ENCODE results near the gene BMP6. TPM values are rescaled to one million over a fixed set of nuclear protein-coding genes. Genes with fewer than 3 reads are reported as not detected.
A peak's percentile ranks its signal among the peaks of the same experiment; 100 is the strongest.
"Not testable (repeated sequence)": the region's sequence is repeated elsewhere in the genome, so short reads cannot be mapped to it uniquely, and the experiment has no call there.

The BMP6 gene
- total and polyA plus RNA-seq, 4 experiments from 2014 or later: 0.06 TPM; not detected in 3

DNA sequence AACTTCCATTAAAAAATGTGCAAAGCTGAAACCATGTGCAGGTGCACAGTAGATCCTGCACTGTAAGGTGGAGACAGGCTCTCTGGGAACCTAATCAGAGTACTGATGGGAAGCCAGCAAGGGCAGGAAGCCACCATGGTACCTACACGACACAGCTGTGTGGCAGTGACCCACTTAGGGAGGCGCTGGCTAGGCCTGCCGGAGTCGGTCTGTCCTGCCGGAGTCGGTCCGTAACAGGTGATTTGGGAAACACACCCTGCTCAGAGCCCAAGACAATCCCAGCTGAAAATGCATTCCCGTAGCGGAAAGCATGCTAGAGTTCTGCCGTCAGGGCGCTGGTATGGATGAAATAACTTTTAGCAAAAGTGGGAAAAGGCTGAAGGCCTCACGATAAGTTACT lies 167.4 kb downstream of the BMP6 start:
- H3K4me1 ChIP-seq (ENCODE audit: insufficient read depth, low read length): no peaks in the 10 kb centered on the region
- Mint-ChIP-seq H3K27me3 (no peaks in the 10 kb centered on the region), H3K4me1 (peaks cover 0 to 2% (median under 1%) of the 10 kb centered on the region in 4 donors), H3K4me3 (no peak overlapping the region), H3K9me3 (no peaks in the 10 kb centered on the region), H3K27ac (no peak overlapping the region), H3K36me3 (peaks cover 46 to 82% of the 10 kb centered on the region in 2 donors)
- ChIA-PET CTCF (ENCODE audit: partially characterized antibody) (no interaction called here), POLR2A (ENCODE audit: partially characterized antibody) (no interaction called here)
- no peak for DNase-seq
- H3K36me3 ChIP-seq (ENCODE audit: insufficient read depth, low read length): peaks cover 35% of the 10 kb centered on the region
- H3K9me3 ChIP-seq (ENCODE audit: control insufficient read depth in 1 of 2, low read length in 2 of 2): no peaks in the 10 kb centered on the region
- intact Hi-C loops (cut with micrococcal nuclease): no loop called here
- no peak overlapping the region for H3K4me3 ChIP-seq (ENCODE audit: low read length in 2 of 2)
- H3K27ac ChIP-seq (ENCODE audit: low read depth, low read length): no peak overlapping the region
- H3K27me3 ChIP-seq (ENCODE audit: insufficient read depth, low read length): no peaks in the 10 kb centered on the region

DNA sequence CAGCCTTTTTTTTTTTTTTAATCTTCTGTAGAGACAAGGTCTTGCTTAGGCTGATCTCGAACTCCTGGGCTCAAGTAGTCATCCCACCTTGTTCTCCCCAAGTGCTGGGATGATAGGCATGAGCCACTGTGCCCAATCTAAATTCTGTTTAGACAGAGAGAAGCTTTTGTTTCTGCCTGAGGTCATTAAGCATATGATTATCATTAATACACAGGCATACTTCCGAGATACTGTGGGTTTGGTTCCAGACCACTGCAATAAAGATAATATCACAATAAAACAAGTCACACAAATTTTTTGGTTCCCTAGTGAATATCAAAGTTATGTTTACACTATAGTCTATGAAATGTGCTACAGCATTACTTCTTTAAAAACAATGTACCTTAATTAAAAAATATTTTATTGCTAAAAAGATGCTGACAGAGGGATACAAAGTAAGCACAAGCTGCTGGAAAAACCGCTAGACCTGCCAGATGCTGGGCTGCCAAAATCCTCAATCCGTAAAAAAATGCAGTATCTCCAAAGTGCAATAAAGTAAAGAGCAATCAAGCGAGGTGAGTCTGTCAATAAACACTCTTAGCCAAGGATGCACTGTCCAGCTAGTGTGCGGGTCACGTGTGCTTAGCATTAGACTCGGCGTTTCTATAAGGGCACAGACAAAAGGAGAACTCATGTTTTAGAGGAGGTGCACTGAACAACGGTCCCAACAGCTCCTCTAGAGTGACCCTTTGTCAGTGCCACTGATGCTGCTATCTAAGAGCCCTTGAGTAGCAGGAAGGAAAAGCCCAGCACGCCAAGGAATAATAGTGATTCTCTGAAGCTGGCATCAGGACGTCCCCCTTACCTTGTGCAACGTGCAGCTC lies 168.6 kb downstream of the BMP6 start:
- ChIA-PET CTCF (ENCODE audit: partially characterized antibody) (no interaction called here), POLR2A (ENCODE audit: partially characterized antibody) (no interaction called here)
- Histone ChIP-seq H3K4me3 (ENCODE audit: low read length in 2 of 2) (no peak overlapping the region), H3K36me3 (ENCODE audit: insufficient read depth, low read length) (peaks cover 26% of the 10 kb centered on the region), H3K9me3 (ENCODE audit: control insufficient read depth in 1 of 2, low read length in 2 of 2) (no peaks in the 10 kb centered on the region), H3K4me1 (ENCODE audit: insufficient read depth, low read length) (no peaks in the 10 kb centered on the region), H3K27me3 (ENCODE audit: insufficient read depth, low read length) (no peaks in the 10 kb centered on the region), H3K27ac (ENCODE audit: low read depth, low read length) (no peak overlapping the region)
- Mint-ChIP-seq H3K27ac (peak overlapping the region in 1 of 7 donors; percentile 52), H3K4me1 (peaks cover 0 to 2% (median under 1%) of the 10 kb centered on the region in 4 donors), H3K36me3 (peaks cover 49 to 83% of the 10 kb centered on the region in 2 donors), H3K27me3 (no peaks in the 10 kb centered on the region), H3K9me3 (no peaks in the 10 kb centered on the region), H3K4me3 (no peak overlapping the region)
- intact Hi-C loops (cut with micrococcal nuclease): no loop called here
- no peak for DNase-seq

DNA sequence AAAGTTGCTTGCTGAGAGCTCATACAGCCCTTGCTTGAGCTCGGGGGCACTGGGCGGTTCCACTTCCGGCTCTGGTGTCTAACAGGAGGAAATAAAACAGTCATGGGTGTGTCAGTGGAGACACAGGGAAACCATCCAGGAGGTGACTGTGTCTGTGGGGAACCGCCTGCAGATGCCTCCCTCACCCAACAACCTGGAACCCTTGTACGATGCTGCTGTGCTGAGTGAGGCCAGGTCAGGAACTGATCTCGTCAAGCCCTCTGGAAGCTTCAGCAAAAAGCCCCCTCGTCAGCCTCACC lies 169.2 kb downstream of the BMP6 start:
- peaks cover 20% of the 10 kb centered on the region for H3K36me3 ChIP-seq (ENCODE audit: insufficient read depth, low read length)
- DNase-seq: no peak
- no peak overlapping the region for H3K4me3 ChIP-seq (ENCODE audit: low read length in 2 of 2)
- intact Hi-C loops (cut with micrococcal nuclease): no loop called here
- H3K27ac ChIP-seq (ENCODE audit: low read depth, low read length): no peak overlapping the region
- Mint-ChIP-seq H3K9me3 (no peaks in the 10 kb centered on the region), H3K4me3 (no peak overlapping the region), H3K27ac (no peak overlapping the region), H3K4me1 (peaks cover 0 to 2% (median under 1%) of the 10 kb centered on the region in 4 donors), H3K27me3 (no peaks in the 10 kb centered on the region), H3K36me3 (peaks cover 49 to 80% of the 10 kb centered on the region in 2 donors)
- ChIA-PET CTCF (ENCODE audit: partially characterized antibody) (no interaction called here), POLR2A (ENCODE audit: partially characterized antibody) (no interaction called here)
- no peaks in the 10 kb centered on the region for H3K4me1 ChIP-seq (ENCODE audit: insufficient read depth, low read length)
- no peaks in the 10 kb centered on the region for H3K9me3 ChIP-seq (ENCODE audit: control insufficient read depth in 1 of 2, low read length in 2 of 2)
- no peaks in the 10 kb centered on the region for H3K27me3 ChIP-seq (ENCODE audit: insufficient read depth, low read length)

DNA sequence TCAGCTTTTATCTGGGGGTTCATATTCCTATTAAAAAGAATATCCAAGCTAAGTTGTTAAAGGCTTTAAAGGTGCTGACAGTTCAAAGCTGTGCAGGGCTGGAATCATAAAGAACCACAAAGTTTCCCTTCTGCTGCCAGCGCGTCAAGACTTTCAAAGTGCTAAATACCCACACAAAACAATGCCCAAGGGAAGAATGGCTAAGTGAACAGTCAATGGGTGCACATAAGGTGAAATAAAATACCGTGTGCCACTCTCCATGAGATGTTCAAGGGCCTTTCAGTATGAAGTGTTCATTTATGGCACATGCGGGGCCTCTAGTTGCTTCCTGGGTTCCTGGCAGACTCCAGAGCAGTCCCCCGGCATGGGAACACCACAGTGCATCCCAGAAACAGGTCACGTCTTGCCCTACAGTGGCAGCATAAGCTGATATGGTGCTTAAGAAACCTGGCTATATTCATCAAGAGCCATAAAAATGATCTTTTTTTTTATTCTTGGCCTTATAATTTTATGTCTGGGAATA lies 170.6 kb downstream of the BMP6 start:
- Histone ChIP-seq H3K4me1 (ENCODE audit: insufficient read depth, low read length) (no peaks in the 10 kb centered on the region), H3K9me3 (ENCODE audit: control insufficient read depth in 1 of 2, low read length in 2 of 2) (no peaks in the 10 kb centered on the region), H3K36me3 (ENCODE audit: insufficient read depth, low read length) (peaks cover 19% of the 10 kb centered on the region), H3K27ac (ENCODE audit: low read depth, low read length) (no peak overlapping the region), H3K27me3 (ENCODE audit: insufficient read depth, low read length) (no peaks in the 10 kb centered on the region), H3K4me3 (ENCODE audit: low read length in 2 of 2) (no peak overlapping the region)
- ChIA-PET CTCF (ENCODE audit: partially characterized antibody) (no interaction called here), POLR2A (ENCODE audit: partially characterized antibody) (no interaction called here)
- DNase-seq: no peak
- Mint-ChIP-seq H3K27ac (peak overlapping the region in 1 of 7 donors; percentile 10), H3K4me1 (peaks cover 0 to 2% (median under 1%) of the 10 kb centered on the region in 4 donors), H3K27me3 (no peaks in the 10 kb centered on the region), H3K4me3 (no peak overlapping the region), H3K9me3 (no peaks in the 10 kb centered on the region), H3K36me3 (peaks cover 50 to 81% of the 10 kb centered on the region in 2 donors)
- intact Hi-C loops (cut with micrococcal nuclease): no loop called here

DNA sequence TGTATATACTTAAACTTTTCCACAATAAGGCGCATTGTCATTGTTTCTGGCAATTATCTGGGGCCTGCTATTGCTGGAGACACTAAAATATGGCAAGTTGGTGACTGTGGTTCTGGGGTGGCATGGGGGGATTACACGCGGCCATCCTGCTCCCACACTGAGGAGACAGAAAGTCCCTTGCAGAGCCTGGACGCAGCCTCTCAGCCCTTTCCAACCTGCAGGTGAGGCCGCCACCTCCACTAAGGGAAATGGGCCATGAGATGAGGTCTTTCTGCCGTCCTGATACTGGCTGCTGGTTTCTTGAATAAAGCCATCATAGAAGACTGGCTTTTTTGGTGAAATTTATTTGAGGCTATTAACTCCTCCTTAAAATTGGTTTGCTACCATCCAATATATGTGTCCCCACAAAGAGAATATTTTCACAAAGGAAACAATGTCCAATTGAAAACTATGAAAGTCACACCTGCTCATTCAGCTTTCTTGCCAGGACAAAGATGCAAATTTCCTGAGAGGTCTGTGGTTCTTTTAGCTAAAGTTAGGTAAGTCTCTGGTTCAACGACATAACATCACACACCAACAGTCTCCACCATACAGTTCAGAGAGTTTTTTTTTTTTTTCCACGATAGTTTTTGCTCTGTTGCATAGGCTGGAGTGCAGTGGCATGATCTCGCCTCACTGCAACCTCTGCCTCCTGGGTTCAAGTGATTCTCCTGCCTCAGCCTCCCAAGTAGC lies 171.7 kb downstream of the BMP6 start:
- peaks cover 19% of the 10 kb centered on the region for H3K36me3 ChIP-seq (ENCODE audit: insufficient read depth, low read length)

DNA sequence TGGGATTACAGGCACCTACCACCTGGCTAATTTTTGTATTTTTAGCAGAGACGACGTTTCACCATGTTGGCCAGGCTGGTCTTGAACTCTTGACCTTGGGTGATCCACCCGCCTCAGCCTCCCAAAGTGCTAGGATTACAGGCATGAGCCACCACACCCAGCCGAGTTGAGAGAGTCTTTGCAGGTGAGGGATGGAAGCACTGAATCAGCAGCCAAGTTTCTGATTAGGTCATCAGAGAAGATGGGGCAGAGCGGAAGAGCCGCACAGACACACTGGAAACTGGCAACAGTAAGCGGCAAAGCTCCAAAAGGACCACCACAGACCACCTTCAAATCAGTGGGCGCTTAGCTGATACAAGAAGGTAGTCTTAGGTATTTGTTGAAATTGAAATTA lies 172.3 kb downstream of the BMP6 start:
- H3K4me3 ChIP-seq (ENCODE audit: low read length in 2 of 2); H3K4me1 ChIP-seq (ENCODE audit: insufficient read depth, low read length); H3K4me3 Mint-ChIP-seq; DNase-seq; intact Hi-C loops (cut with micrococcal nuclease); H3K27me3 ChIP-seq (ENCODE audit: insufficient read depth, low read length); H3K27ac ChIP-seq (ENCODE audit: low read depth, low read length); H3K4me1 Mint-ChIP-seq; H3K9me3 Mint-ChIP-seq; H3K9me3 ChIP-seq (ENCODE audit: control insufficient read depth in 1 of 2, low read length in 2 of 2); POLR2A ChIA-PET (ENCODE audit: partially characterized antibody); H3K27me3 Mint-ChIP-seq; H3K27ac Mint-ChIP-seq: not testable (repeated sequence)
- peaks cover 17% of the 10 kb centered on the region for H3K36me3 ChIP-seq (ENCODE audit: insufficient read depth, low read length)
- CTCF ChIA-PET (ENCODE audit: partially characterized antibody): interaction anchor here (3.2 kb wide), 1 partner anchor 321 kb away, joined by 17 read pairs; no protein-coding TSS in a partner anchor
- H3K36me3 Mint-ChIP-seq: peaks cover 43 to 83% of the 10 kb centered on the region in 2 donors

More for the DNA sequence above, 171.7 kb downstream of the BMP6 start:
- no peaks in the 10 kb centered on the region for H3K9me3 ChIP-seq (ENCODE audit: control insufficient read depth in 1 of 2, low read length in 2 of 2)
- H3K27me3 ChIP-seq (ENCODE audit: insufficient read depth, low read length): no peaks in the 10 kb centered on the region
- H3K36me3 Mint-ChIP-seq: peaks cover 44 to 81% of the 10 kb centered on the region in 2 donors
- intact Hi-C loops (cut with micrococcal nuclease): no loop called here
- no peak overlapping the region for H3K27ac Mint-ChIP-seq
- no peaks in the 10 kb centered on the region for H3K27me3 Mint-ChIP-seq
- POLR2A ChIA-PET (ENCODE audit: partially characterized antibody): no interaction called here
- no peak overlapping the region for H3K27ac ChIP-seq (ENCODE audit: low read depth, low read length)
- no peak for DNase-seq
- CTCF ChIA-PET (ENCODE audit: partially characterized antibody): interaction anchor here (3.2 kb wide), 1 partner anchor 322 kb away, joined by 17 read pairs; no protein-coding TSS in a partner anchor
- no peaks in the 10 kb centered on the region for H3K4me1 ChIP-seq (ENCODE audit: insufficient read depth, low read length)
- H3K9me3 Mint-ChIP-seq: no peaks in the 10 kb centered on the region
- peaks cover 0 to 2% (median under 1%) of the 10 kb centered on the region in 4 donors for H3K4me1 Mint-ChIP-seq
- no peak overlapping the region for H3K4me3 ChIP-seq (ENCODE audit: low read length in 2 of 2)
- H3K4me3 Mint-ChIP-seq: no peak overlapping the region

DNA sequence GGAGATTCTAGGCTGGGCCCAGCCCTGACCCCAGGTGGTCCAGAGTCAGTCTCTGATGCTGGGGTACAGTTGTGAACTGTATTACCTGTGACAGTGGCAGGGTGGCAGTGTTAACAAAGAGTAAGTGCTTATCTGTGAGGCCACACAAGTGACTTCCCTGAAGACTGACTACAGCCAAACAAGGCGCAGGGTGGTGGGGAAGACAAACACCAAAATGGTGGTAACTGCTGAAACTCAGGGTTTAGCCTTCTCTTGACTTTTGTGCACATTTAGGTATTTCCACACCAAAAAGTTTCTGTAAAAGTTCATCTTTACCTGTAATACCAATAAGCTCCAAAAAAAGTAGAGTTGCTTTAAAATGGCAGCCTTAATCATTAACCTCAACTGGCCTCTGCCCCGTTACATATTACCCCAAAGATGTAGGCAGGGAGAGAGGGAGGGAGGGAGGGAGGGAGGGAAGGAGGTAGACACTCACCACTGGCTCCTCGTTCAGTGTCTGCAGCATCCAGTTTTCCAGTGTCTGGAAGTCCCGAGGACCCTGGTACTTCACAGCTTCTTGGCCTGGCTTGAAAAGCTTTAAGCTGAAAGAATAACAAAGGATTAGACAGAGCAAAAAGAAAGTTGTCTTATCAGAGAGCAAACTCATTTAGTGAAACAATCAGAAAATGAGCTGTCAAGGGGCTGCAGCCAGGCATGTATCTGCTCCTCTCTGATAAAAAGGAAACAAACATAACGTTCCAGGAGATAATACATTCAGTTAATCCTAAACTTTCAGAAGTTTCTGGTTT lies 173.4 kb downstream of the BMP6 start:
- H3K4me3 ChIP-seq (ENCODE audit: low read length in 2 of 2): no peak overlapping the region
- H3K4me1 ChIP-seq (ENCODE audit: insufficient read depth, low read length): no peaks in the 10 kb centered on the region
- Mint-ChIP-seq H3K4me1 (peaks cover 0 to 1% (median 0%) of the 10 kb centered on the region in 4 donors), H3K27me3 (no peaks in the 10 kb centered on the region), H3K4me3 (no peak overlapping the region), H3K27ac (no peak overlapping the region), H3K36me3 (peaks cover 40 to 83% of the 10 kb centered on the region in 2 donors), H3K9me3 (no peaks in the 10 kb centered on the region)
- intact Hi-C loops (cut with micrococcal nuclease): no loop called here
- POLR2A ChIA-PET (ENCODE audit: partially characterized antibody): no interaction called here
- H3K27ac ChIP-seq (ENCODE audit: low read depth, low read length): no peak overlapping the region
- H3K27me3 ChIP-seq (ENCODE audit: insufficient read depth, low read length): no peaks in the 10 kb centered on the region
- CTCF ChIA-PET (ENCODE audit: partially characterized antibody): interaction anchor here (0.8 to 3.2 kb wide), 2 partner anchors 9 to 320 kb away, joined by 6 to 17 read pairs; no protein-coding TSS in a partner anchor
- DNase-seq: no peak
- peaks cover 21% of the 10 kb centered on the region for H3K36me3 ChIP-seq (ENCODE audit: insufficient read depth, low read length)
- no peaks in the 10 kb centered on the region for H3K9me3 ChIP-seq (ENCODE audit: control insufficient read depth in 1 of 2, low read length in 2 of 2)
